Stimulated activated CD4-positive, alpha-beta T cell treated with anti-CD3 and anti-CD28 coated beads, Interleukin-1b, Interleukin-23, amount 100 ng/mL, for 24 hours (primary cell): Measurements from ENCODE around the gene S100A1.

Experiments
- DNase-seq, 4 experiments: peaks; one replicate each; pipeline ENCODE4 v3.0.0-alpha.2; 2020; ENCODE audit warnings: low read depth in 4 of 4, low spot score in 1 of 4

Gene S100A1

GRCh38 chr1:153679337-153680119 is 51.3 kb downstream of the S100A1 start:
- DNase-seq: no peak

GRCh38 chr1:153680120-153680403 is 51.8 kb downstream of the S100A1 start:
- DNase-seq: no peak
